HG02840 (cell line): ENCODE results near the gene RNF44.

Experiments used
- ATAC-seq: cut with Tn5 transposase; IDR thresholded peaks from one replicate; pipeline ENCODE4 v1.9.1; 2021; ENCODE audit warnings: mild to moderate bottlenecking, moderate library complexity, moderate number of reproducible peaks; ENCODE audit not compliant: unreplicated experiment, low FRiP score

RNF44 gene

GRCh38 chr5:176537554-176538229 is 490 bp upstream of the RNF44 start:
- ATAC-seq = peak; percentile 63

- no peak for ATAC-seq
Observed at GRCh38 chr5:176536132-176536901, 885 bp downstream of the RNF44 start.

DNA sequence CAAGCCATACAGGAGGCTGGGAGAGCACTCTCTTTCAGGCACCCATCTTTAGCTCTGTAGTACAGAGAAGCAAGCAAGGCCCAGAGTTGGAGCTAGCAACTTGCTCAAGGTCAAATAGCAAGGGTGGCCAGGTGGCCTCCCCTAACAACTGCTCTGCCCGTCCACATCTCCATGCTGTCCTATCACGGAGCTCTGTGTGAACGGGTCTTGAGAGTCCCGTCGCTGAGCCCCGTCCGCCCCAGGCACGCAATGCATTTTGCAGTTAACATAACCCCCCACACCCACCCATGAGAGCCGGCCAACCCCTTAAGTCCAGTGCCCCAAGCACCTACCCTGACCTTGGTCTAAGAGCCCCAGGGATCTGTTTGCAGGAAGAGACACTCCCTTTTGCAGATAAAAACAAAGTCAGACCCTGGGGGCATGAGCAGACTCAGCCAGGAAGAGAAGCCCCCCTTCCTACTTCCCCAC is 1.5 kb downstream of the RNF44 start:
- ATAC-seq = no peak

DNA sequence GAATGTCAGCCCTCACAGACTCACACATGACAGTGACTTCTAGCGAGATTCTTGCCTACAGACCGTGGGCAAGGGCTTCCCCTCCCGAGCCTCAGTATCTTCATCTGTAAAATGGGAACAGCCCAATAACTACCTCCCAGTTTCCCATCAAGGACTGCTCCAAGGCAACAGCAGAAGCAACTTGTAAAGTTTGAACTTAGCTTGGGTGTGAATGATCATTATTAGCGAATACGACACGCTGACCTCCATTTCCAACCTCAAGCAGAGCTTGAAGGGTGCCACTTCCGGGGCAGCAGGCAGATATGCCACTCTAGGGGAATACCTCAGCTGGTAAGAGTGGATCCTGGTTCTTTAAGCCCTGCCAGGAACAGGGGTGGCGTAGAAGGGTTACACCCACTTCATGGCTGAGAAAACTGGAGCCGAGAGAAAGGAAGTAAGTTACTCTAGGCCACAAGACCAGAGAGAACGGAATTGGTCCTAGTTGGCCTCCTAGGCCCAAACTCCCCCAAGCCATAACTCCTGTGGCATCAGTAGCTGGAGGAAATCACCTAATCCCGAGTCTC is 2.0 kb downstream of the RNF44 start:
- ATAC-seq = no peak

DNA sequence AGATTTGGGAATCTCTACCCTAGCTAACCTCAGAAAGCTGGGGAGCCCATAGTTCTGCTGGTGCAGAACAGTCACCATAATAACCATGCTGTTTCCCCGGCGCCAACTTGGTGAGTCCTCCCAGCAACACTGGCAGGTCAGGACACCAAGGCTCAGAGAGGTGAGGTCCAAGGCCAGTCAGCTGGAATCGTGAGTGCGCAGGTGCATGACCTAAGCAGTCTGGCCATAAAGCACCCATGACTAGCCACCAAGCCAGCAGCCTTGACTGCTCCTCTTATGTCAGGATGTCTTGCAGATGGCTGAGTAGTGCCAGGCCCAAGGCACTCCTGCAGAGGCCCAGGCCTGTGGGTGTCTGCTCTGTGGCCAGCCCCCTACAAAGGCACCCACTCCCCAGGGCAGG is 2.6 kb downstream of the RNF44 start:
- ATAC-seq = no peak

- ATAC-seq = no peak
Observed at GRCh38 chr5:176533894-176534611, 3.1 kb downstream of the RNF44 start.

DNA sequence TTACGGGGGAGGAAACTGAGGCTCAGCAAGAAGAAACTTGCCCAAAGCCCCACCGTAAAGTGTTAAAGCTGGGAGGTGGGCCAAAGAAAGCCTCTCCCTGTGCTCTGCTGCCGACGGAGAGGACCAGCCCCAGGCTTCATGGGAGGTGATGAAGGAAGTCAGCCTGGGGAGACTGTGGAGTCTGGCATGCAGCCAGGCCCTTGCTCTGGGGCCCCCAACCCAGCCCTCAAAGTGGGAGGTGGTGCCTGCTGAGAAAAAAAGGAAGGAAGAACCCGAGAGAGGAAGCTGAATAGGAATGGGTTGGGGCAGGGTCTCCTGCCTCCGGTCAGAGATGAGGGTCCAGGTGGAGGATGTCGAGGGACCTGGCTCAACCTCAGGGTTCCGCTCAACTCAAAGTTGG is 3.8 kb downstream of the RNF44 start:
- ATAC-seq = no peak

DNA sequence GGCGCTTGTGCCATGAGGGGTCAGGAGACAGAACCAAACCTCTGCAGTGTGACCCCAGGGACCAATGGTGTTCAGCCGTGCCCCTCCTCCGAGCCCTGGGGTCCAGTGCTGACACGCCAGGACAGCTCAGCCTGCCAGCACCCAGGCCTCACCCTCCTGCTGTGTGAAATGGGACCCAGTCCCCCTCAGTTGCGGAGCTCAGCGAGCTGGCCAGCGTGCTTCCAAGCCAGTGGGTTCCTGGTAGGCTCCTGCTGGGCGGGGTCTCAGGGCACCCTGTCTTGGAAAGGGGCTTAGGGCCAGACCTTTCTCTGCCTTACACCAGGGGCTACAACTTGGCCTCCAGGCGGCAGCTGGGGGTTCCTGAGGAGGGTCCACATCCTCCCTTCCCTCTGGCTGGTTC is 4.4 kb downstream of the RNF44 start:
- no peak for ATAC-seq

DNA sequence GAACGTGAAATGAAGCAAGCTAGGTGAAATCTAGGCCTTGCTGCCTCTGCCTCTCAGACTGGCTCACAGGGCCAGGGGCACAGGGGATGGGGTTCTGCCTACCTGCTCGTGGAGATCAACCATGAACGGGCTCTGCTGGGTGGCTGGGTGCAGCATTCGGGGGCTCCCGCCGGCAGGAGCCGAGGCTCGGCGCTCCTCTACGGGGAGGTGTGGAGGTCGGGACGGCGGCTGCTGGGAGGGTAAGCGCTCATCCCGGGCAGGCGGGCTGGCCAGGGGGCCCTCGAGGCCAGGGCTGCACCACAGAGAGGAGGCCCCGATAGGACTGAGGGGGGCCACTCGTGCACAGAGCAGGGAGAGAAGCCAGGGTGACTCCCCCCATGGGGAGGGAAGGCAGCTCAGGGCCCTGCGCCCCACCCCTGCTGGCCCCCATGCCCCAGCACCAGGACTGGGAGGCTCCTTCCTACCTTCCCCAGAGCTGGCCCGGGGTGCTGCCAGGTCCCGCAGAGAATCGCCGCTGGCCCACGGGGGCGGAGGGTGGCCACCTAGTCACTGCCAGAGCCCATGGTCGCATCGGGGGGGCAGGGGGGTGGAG is 5.2 kb downstream of the RNF44 start:
- ATAC-seq = no peak

GRCh38 chr5:176530983-176531901 is 6.0 kb downstream of the RNF44 start:
- no peak for ATAC-seq

DNA sequence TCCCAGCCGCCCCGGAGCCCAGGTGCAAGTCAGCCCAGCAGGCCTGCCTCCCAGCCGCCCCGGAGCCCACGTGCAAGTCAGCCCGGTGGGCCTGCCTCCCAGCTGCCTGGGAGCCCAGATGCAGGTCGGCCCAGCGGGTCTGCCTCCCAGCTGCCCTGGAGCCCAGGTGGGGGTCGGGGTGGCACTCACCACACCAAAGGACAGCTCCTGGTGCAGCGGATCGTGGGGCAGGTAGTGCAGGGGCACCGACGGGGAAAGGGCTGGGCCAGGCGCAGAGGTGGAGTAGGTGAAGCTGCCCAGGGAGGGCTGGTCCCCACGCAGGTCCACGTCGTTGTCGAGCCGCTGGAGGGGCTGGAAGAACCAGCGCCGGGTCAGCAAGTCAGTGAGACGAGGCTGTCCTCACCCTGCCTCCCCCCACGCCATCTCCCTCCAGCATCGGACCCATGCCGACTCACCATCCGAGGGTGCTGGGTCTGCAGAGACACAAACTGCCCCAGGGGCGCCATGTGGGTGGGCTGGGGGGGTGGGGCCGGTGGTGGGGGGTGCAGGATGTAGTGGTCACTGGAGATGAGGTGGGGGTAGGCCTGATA is 6.7 kb downstream of the RNF44 start:
- ATAC-seq = no peak

DNA sequence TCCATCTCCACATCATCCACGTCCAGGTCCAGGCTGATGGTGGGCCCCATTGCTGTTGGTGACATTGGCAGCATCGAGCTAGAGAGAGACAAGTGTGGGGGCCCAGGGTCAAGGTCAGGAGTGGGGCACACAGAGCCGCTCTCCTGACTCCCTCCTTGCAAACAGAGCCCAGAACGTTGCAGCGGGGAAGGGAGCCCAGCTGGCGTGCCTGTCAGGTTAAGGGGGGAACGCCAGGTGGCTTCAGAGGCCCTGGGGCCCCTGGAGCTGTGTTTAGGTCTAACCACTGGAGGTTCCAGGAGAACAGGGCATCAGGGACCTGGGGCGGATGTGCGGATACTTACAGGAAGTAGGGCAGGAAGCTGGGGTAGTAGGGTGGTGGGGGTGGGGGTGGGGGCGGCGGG is 7.5 kb downstream of the RNF44 start:
- no peak for ATAC-seq

GRCh38 chr5:176529116-176529740 is 8.0 kb downstream of the RNF44 start:
- ATAC-seq = no peak

GRCh38 chr5:176528761-176529115 is 8.5 kb downstream of the RNF44 start:
- ATAC-seq = no peak

DNA sequence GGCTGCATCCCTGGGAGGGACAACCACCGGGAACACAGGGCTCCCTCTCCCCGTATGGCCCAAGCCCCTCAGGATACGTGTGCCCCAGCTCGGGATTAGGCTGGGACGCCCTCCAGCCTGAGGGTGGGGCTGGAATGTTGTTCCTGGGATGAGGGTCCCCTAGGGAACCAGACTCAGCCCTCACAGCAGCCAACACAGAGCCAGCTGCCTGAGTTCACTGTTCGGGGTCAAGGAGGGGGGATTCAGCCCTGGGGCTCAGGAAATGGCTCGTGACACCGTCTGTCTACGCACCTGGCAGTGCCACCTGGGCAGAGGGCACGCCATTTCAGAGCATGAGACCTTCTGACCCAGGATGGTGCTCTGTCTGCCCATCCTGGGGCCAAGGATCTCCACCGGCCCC is 8.9 kb downstream of the RNF44 start:
- ATAC-seq = no peak

DNA sequence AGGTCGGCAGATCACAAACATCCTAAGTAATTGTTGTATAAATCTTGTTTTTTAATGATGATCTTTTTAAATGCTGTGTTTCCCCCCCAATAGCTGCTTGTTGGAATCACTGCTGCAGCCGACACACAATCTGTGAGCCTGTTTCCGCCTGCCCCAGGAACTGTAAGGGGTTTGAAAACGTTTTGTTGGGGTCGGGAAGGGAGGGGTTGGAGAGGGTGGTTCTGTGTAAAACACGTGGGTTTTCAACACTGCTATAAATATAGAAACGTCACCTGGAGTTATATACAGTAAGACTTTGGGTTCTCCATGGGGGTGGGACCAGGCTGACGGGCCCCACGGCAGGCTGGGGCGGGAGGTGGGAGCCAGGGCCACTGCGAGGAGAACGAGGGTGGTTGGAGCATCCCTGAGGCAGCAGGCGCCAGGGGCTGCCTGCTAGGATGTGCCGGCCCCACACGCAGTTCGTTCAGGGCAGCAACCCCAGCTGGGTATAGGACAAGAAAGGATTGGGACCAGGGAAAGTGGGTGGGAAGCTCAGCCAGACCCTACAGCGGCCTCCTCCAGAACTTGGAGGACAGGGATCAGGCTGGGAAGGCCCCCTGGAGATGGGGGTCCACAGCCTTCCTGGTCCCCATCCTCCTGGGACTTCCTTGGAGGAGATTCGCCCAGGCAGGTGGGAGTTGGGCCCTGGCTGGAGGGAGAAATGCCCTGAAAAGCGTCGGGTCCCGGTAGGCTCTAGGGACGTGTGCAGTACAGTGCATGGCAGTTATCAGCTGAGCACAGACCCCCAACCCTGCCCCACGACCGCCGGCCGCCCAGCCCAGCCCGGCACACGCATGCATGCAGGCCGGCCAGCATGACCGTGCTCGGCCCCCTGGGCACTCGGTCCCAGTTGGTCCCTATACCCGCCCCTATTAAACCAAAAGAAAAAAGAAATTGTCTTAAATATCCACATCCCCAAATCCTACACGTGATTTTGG is 9.7 kb downstream of the RNF44 start:
- no peak for ATAC-seq

GRCh38 chr5:176526462-176526861 is 10.7 kb downstream of the RNF44 start:
- no peak for ATAC-seq

DNA sequence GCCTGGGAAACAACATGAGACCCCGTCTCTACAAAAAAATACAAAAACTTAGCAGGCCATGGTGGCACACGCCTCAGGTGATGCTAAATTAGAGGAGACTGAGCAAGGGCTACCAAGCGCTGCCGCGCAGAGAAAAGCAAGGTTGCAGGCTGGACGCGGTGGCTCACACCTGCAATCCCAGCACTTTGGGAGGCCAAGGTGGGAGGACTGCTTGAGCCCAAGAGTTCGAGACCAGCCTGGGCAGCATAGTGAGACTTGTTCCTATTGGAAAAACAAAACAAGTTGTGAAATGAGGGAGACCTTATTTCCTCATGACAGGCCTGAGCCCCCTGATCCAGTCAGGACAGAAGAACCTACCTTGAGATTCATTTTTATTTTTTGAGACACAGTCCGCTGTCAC is 11.5 kb downstream of the RNF44 start:
- no peak for ATAC-seq
